H1 (cell line): Measurements from ENCODE around the gene SNRK. TPM values are rescaled to one million over a fixed set of nuclear protein-coding genes. Genes with fewer than 3 reads are reported as not detected.

Source experiments
- CTCF ChIA-PET: fragments of 300-600 bp; sonication (Branson Sonifier 250); formaldehyde crosslinking; loops from one replicate; lab custom pipeline; 2021; ENCODE audit not compliant: partially characterized antibody; lab: Charles Lee
- POLR2A ChIA-PET: fragments of 300-600 bp; sonication (Branson Sonifier 250); formaldehyde crosslinking; loops from one replicate; lab custom pipeline; 2021; ENCODE audit warnings: inconsistent platforms; ENCODE audit not compliant: partially characterized antibody; lab: Charles Lee
- DNase-seq, 2 experiments: peaks; one replicate each; pipeline versions ENCODE4 v3.0.0 to v3.0.0-alpha.2; 2010 to 2022; ENCODE audit warnings: low spot score in 2 of 2, low read depth in 1 of 2, mixed read lengths in 1 of 2
- FAIRE-seq: peaks from 2 replicates; lab custom pipeline; 2011; peaks lifted over from hg19 to GRCh38; lab: Jason Lieb, UNC
- H2AFZ ChIP-seq: 2 replicates; pipeline ENCODE4 v1.8.1; 2012; ENCODE audit warnings: low read length, inconsistent platforms
- H2AK5ac ChIP-seq: 2 replicates; pipeline ENCODE4 v1.6.1; 2013; ENCODE audit warnings: low read depth, low read length
- H2BK120ac ChIP-seq: replicated peaks from 2 replicates; pipeline ENCODE3; 2013; ENCODE audit warnings: low read depth, low read length, inconsistent platforms
- H2BK12ac ChIP-seq: 2 replicates; pipeline ENCODE4 v1.6.1; 2013; ENCODE audit warnings: low read depth, low read length
- H2BK15ac ChIP-seq: 2 replicates; pipeline ENCODE4 v1.6.1; 2013; ENCODE audit warnings: low read length
- H2BK20ac ChIP-seq: 2 replicates; pipeline ENCODE4 v1.6.1; 2013; ENCODE audit warnings: low read length
- H2BK5ac ChIP-seq: 2 replicates; pipeline ENCODE4 v1.6.1; 2013; ENCODE audit warnings: low read depth, low read length
- H3K14ac ChIP-seq: 2 replicates; pipeline ENCODE4 v1.6.1; 2013; ENCODE audit warnings: inconsistent platforms; ENCODE audit not compliant: insufficient read length
- H3K18ac ChIP-seq: 2 replicates; pipeline ENCODE4 v1.6.1; 2013; ENCODE audit warnings: low read length; ENCODE audit errors: extremely low read depth
- H3K23ac ChIP-seq: 2 replicates; pipeline ENCODE4 v1.6.1; 2013; ENCODE audit warnings: inconsistent platforms; ENCODE audit not compliant: insufficient read length
- H3K23me2 ChIP-seq: 2 replicates; pipeline ENCODE4 v1.6.1; 2013; ENCODE audit warnings: low read depth, low read length
- H3K27ac ChIP-seq: 2 replicates; pipeline ENCODE4 v1.6.1; 2011; ENCODE audit warnings: low read depth, low read length, inconsistent platforms
- H3K27me3 ChIP-seq, 4 experiments: replicated peaks in 1 of 4; 1 replicate in 1 of 4; 2 replicates in 3 of 4; pipeline versions ENCODE4 v1.6.1 to v1.8.1; 2011 to 2013; ENCODE audit warnings: low read length in 3 of 4, mild to moderate bottlenecking in 3 of 4, inconsistent platforms in 2 of 4, mixed read lengths in 2 of 4, moderate library complexity in 1 of 4; ENCODE audit not compliant: control insufficient read depth in 3 of 4, insufficient read depth in 3 of 4; ENCODE audit errors: extremely low read depth in 1 of 4
- H3K36me3 ChIP-seq, 4 experiments: 2 replicates each; pipeline versions ENCODE4 v1.6.1 to v1.8.1; 2011 to 2013; ENCODE audit warnings: mild to moderate bottlenecking in 4 of 4, low read length in 3 of 4, moderate library complexity in 2 of 4, control low read depth in 1 of 4, inconsistent platforms in 1 of 4; ENCODE audit not compliant: insufficient read depth in 4 of 4, control insufficient read depth in 2 of 4
- H3K4ac ChIP-seq: replicated peaks from 2 replicates; pipeline ENCODE3; 2013; ENCODE audit warnings: low read length, low read depth, mixed read lengths, inconsistent platforms; ENCODE audit not compliant: insufficient read length
- H3K4me1 ChIP-seq, 4 experiments: replicated peaks in 1 of 4; 1 replicate in 1 of 4; 2 replicates in 3 of 4; pipeline versions ENCODE4 v1.6.1 to v1.8.1; 2011 to 2013; ENCODE audit warnings: low read length in 3 of 4, inconsistent platforms in 2 of 4, mixed read lengths in 1 of 4; ENCODE audit not compliant: insufficient read depth in 4 of 4, control insufficient read depth in 3 of 4
- H3K4me2 ChIP-seq, 2 experiments: 2 replicates each; pipeline versions ENCODE4 v1.6.1 to v1.8.1; 2011 to 2013; ENCODE audit warnings: low read depth in 2 of 2, low read length in 2 of 2, control low read depth in 1 of 2, inconsistent platforms in 1 of 2, mild to moderate bottlenecking in 1 of 2; ENCODE audit not compliant: insufficient read depth in 1 of 2
- H3K4me3 ChIP-seq, 4 experiments: fragments of 200-600, 300-600 bp in 1 of 4; sonication (generic), shearing (Covaris generic), sonication (Bioruptor Twin) in 1 of 4; 2 replicates each; pipeline versions ENCODE4 v1.5.1 to v1.8.1; 2011 to 2016; ENCODE audit warnings: low read length in 4 of 4, low read depth in 3 of 4, control low read depth in 2 of 4, inconsistent platforms in 2 of 4, mild to moderate bottlenecking in 2 of 4, mixed read lengths in 1 of 4, moderate library complexity in 1 of 4; ENCODE audit not compliant: insufficient read depth in 2 of 4; ENCODE audit errors: extremely low read depth in 1 of 4
- H3K56ac ChIP-seq: replicated peaks from 2 replicates; pipeline ENCODE3; 2013; ENCODE audit warnings: low read depth, mild to moderate bottlenecking, mixed read lengths, low read length, inconsistent platforms; ENCODE audit not compliant: insufficient read length
- H3K79me1 ChIP-seq: 2 replicates; pipeline ENCODE4 v1.6.1; 2013; ENCODE audit warnings: low read depth, low read length, control low read depth
- H3K79me2 ChIP-seq, 2 experiments: 2 replicates each; pipeline versions ENCODE4 v1.6.1 to v1.8.1; 2012 to 2013; ENCODE audit warnings: low read length in 2 of 2, mild to moderate bottlenecking in 2 of 2, inconsistent platforms in 1 of 2; ENCODE audit not compliant: insufficient read depth in 2 of 2, control insufficient read depth in 1 of 2
- H3K9ac ChIP-seq, 4 experiments: replicated peaks in 1 of 4; 1 replicate in 1 of 4; 2 replicates in 3 of 4; pipeline versions ENCODE4 v1.6.1 to v1.8.1; 2011 to 2013; ENCODE audit warnings: low read depth in 3 of 4, low read length in 3 of 4, control low read depth in 2 of 4, mild to moderate bottlenecking in 2 of 4, moderate library complexity in 2 of 4, inconsistent platforms in 1 of 4; ENCODE audit errors: extremely low read depth in 1 of 4
- H3K9me3 ChIP-seq, 2 experiments: 2 replicates each; pipeline versions ENCODE4 v1.6.1 to v1.8.1; 2012 to 2013; ENCODE audit warnings: mild to moderate bottlenecking in 2 of 2, moderate library complexity in 2 of 2, control low read depth in 1 of 2, inconsistent platforms in 1 of 2, low read depth in 1 of 2, low read length in 1 of 2, mixed read lengths in 1 of 2; ENCODE audit not compliant: insufficient read depth in 2 of 2
- H4K20me1 ChIP-seq, 2 experiments: replicated peaks in 1 of 2; 2 replicates each; pipeline versions ENCODE3 to v1.8.1; 2011 to 2013; ENCODE audit warnings: inconsistent platforms in 2 of 2, low read length in 2 of 2, mild to moderate bottlenecking in 1 of 2; ENCODE audit not compliant: insufficient read depth in 2 of 2, control insufficient read depth in 1 of 2
- H4K5ac ChIP-seq: 2 replicates; pipeline ENCODE4 v1.6.1; 2013; ENCODE audit warnings: low read length, low read depth, mixed read lengths, inconsistent platforms; ENCODE audit not compliant: insufficient read length
- H4K8ac ChIP-seq: 2 replicates; pipeline ENCODE4 v1.8.0; 2013; ENCODE audit warnings: mild to moderate bottlenecking, moderate library complexity, low read length, inconsistent platforms; ENCODE audit not compliant: insufficient read depth; ENCODE audit errors: extremely low read depth
- H4K91ac ChIP-seq: replicated peaks from 2 replicates; pipeline ENCODE3; 2013; ENCODE audit warnings: low read length, mixed read lengths, inconsistent platforms; ENCODE audit not compliant: insufficient read length
- CHD2 ChIP-seq: IDR thresholded peaks from 2 replicates; pipeline ENCODE4 v1.6.1; 2012; ENCODE audit warnings: low read length, improper control_type of control experiment
- CTBP2 ChIP-seq: IDR thresholded peaks from 2 replicates; pipeline ENCODE4 v1.7.0; 2011; ENCODE audit warnings: borderline replicate concordance, mild to moderate bottlenecking, moderate library complexity, mixed read lengths, low read length; ENCODE audit not compliant: insufficient read depth, insufficient read length
- GTF2F1 ChIP-seq: IDR thresholded peaks from 2 replicates; pipeline ENCODE4 v1.6.1; 2012; ENCODE audit warnings: low read depth, low read length, improper control_type of control experiment, borderline replicate concordance
- HDAC6 ChIP-seq: IDR thresholded peaks from one replicate; pipeline ENCODE4 v1.7.1; 2012; ENCODE audit warnings: low read depth, mild to moderate bottlenecking, inconsistent platforms, low read length, moderate library complexity
- RBBP5 ChIP-seq: IDR thresholded peaks from 2 replicates; pipeline ENCODE4 v1.7.1; 2012; ENCODE audit warnings: low read depth, mild to moderate bottlenecking, inconsistent platforms, low read length, moderate library complexity, borderline replicate concordance
- RXRA ChIP-seq: IDR thresholded peaks from 2 replicates; pipeline ENCODE4 v1.6.1; 2011; ENCODE audit warnings: low read depth, mild to moderate bottlenecking, low read length, moderate library complexity; ENCODE audit not compliant: insufficient read depth
- SAP30 ChIP-seq: fragments of 300-600 bp; sonication (generic); IDR thresholded peaks from 2 replicates; pipeline ENCODE4 v1.7.1; 2012; ENCODE audit warnings: low read length, moderate library complexity, mild to moderate bottlenecking, inconsistent platforms; ENCODE audit not compliant: insufficient read depth, insufficient replicate concordance
- SIN3A ChIP-seq, 2 experiments: IDR thresholded peaks in 1 of 2; conservative IDR thresholded peaks in 1 of 2; 2 replicates each; pipeline ENCODE4 v1.6.1; 2011 to 2012; ENCODE audit warnings: low read length in 2 of 2, improper control_type of control experiment in 1 of 2, low read depth in 1 of 2, mild to moderate bottlenecking in 1 of 2
- SIX5 ChIP-seq: IDR thresholded peaks from 2 replicates; pipeline ENCODE4 v1.6.1; 2011; ENCODE audit warnings: mild to moderate bottlenecking, low read depth, low read length
- SP4 ChIP-seq: IDR thresholded peaks from 2 replicates; pipeline ENCODE4 v1.6.1; 2012; ENCODE audit warnings: low read length, inconsistent platforms
- SRF ChIP-seq: IDR thresholded peaks from 2 replicates; pipeline ENCODE4 v1.6.1; 2011; ENCODE audit warnings: mild to moderate bottlenecking, low read depth, low read length, moderate library complexity
- WGBS, 2 experiments: shearing (Covaris generic) in 1 of 2; methylation state at CpG; one replicate each; pipeline versions ENCODE4 v1.1.6 to v1.1.7; 2013 to 2015; ENCODE audit warnings: low lambda C conversion rate in 2 of 2, mixed read lengths in 2 of 2, inconsistent platforms in 1 of 2, low coverage in 1 of 2, missing lambda C conversion rate in 1 of 2; ENCODE audit not compliant: insufficient replicate concordance in 2 of 2, insufficient coverage in 1 of 2, insufficient read length in 1 of 2; ENCODE audit errors: extremely low coverage in 1 of 2, missing lambda C conversion rate in 1 of 2; 5-methylcytosine and 5-hydroxymethylcytosine counted together
- polyA plus RNA-seq, 7 experiments: library from polyadenylated mRNA; depleted of rRNA in 3 of 7; stranded (reverse) in 5 of 7; unstranded in 2 of 7; fragments of >200 nt in 5 of 7; fragments of 200-250 nt in 2 of 7; gene quantifications; 1 replicate in 5 of 7; 2 replicates in 1 of 7; 4 replicates in 1 of 7; pipeline versions ENCODE4 v1.2.1 to v1.2.3, GENCODE V29; 2011 to 2013; ENCODE audit warnings: missing spikeins in 2 of 7, mixed read lengths in 2 of 7
- total RNA-seq: library from RNA; stranded (reverse); fragmentation: NEBNext Ultra II Directional; extraction: Animal tissue kit (Norgen Biotek cat#: 25700); gene quantifications from 2 replicates; pipeline ENCODE4 v1.2.1, GENCODE V29; 2021
- TF ChIP-seq, protein P1 (sequence below): IDR thresholded peaks from 2 replicates; pipeline ENCODE4 v1.6.1; 2012; ENCODE audit warnings: inconsistent platforms
- TF ChIP-seq, protein P2 (sequence below): IDR thresholded peaks from 2 replicates; pipeline ENCODE4 v1.6.1; 2012; ENCODE audit warnings: inconsistent platforms

The SNRK gene
- total and polyA plus RNA-seq, 2 of the 8 experiments (the other 6 are each of a cell fraction or from before 2014, with no cell fraction given), result 4.4 to 11.7 TPM

DNA sequence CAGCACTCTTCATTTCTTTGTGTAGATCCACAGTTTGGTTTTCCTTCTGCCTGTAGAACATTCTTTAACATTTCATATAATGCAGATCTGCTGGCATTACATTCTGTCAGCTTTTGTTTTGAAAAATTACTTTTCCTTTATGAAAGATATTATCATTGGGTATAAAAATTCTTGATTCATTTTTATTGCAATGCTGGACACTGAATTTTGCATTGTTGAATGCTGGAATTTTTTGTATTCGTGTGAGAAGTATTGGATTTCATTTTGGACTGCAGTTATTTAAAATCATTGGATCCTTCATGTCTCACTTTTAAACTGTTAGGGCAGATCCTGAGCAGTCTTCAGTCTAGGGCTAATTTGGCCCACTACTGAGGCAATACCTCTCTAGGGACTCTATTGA is 67.1 kb downstream of the SNRK start:
- Histone ChIP-seq H3K23me2 (no peaks in the 10 kb centered on the region), H4K91ac (no peak overlapping the region), H4K8ac (no peak overlapping the region), H3K9me3 (no peaks in the 10 kb centered on the region; a peak in 1 of 4 replicates), H2BK120ac (no peak overlapping the region), H3K56ac (no peak overlapping the region), H3K79me2 (no peaks in the 10 kb centered on the region), H2AFZ (no peak overlapping the region), H3K23ac (no peak overlapping the region), H3K36me3 (peaks cover 0 to 3% (median 0%) of the 10 kb centered on the region in 4 experiments; a peak in 3 of 8 replicates), H2BK20ac (no peak overlapping the region), H3K79me1 (no peaks in the 10 kb centered on the region), H4K20me1 (no peaks in the 10 kb centered on the region), H3K4me1 (no peaks in the 10 kb centered on the region), H3K9ac (no peak overlapping the region), H2AK5ac (no peak overlapping the region), H2BK12ac (no peak overlapping the region), H3K27me3 (peaks cover 0 to 10% (median 7%) of the 10 kb centered on the region in 4 experiments; a peak in 2 of 7 replicates), H3K4ac (no peak overlapping the region), H2BK15ac (no peak overlapping the region), H4K5ac (no peak overlapping the region), H3K18ac (no peak overlapping the region), H3K27ac (no peak overlapping the region), H3K4me3 (no peak overlapping the region), H2BK5ac (no peak overlapping the region), H3K14ac (no peak overlapping the region), H3K4me2 (no peak overlapping the region)
- POLR2A ChIA-PET, result interaction anchor here (0.6 kb wide), 1 partner anchor 920 kb away, joined by 3 read pairs; no protein-coding TSS in a partner anchor
- WGBS, 2 experiments, result 83% methylated on average over 1 of the region's 1 CpG; no CpG with 5 or more reads in 1 of the 2 experiments
- FAIRE-seq (no peak), DNase-seq (no peak)
- CTCF ChIA-PET, result no interaction called here
- TF ChIP-seq GTF2F1 (no peak), RBBP5 (no peak), SIN3A (conservative IDR thresholded peaks at IDR 0.05 in 1 of 2, IDR thresholded peaks at IDR 0.05 in 1 of 2; ENCODE audit: low read depth in 1 of 2, low read length in 2 of 2) (no peak), CTBP2 (no peak), SAP30 (no peak), SIX5 (no peak), SP4 (no peak), RXRA (no peak), CHD2 (no peak), HDAC6 (no peak), SRF (no peak)
- TF ChIP-seq, protein P1, sequence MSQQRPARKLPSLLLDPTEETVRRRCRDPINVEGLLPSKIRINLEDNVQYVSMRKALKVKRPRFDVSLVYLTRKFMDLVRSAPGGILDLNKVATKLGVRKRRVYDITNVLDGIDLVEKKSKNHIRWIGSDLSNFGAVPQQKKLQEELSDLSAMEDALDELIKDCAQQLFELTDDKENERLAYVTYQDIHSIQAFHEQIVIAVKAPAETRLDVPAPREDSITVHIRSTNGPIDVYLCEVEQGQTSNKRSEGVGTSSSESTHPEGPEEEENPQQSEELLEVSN, result no peak
- TF ChIP-seq, protein P2, sequence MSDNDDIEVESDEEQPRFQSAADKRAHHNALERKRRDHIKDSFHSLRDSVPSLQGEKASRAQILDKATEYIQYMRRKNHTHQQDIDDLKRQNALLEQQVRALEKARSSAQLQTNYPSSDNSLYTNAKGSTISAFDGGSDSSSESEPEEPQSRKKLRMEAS, result no peak
